ENCODE measurements around the gene DIP2B. TPM values are rescaled to one million over a fixed set of nuclear protein-coding genes. Genes with fewer than 3 reads are reported as not detected.

Gene DIP2B
- total RNA-seq, 1 donor from 2014 or later: 30.2 TPM

GRCh38 chr12:50635364-50635763 lies 130.6 kb downstream of the DIP2B start:
- Mint-ChIP-seq H3K4me3 (ENCODE audit: low read depth) (no peak overlapping the region), H3K27ac (no peak overlapping the region)
- DNase-seq (ENCODE audit: low spot score, unreplicated experiment): no peak

GRCh38 chr12:50635857-50636256 lies 131.1 kb downstream of the DIP2B start:
- H3K27me3 Mint-ChIP-seq: no peaks in the 10 kb centered on the region
- H3K4me3 Mint-ChIP-seq (ENCODE audit: low read depth): no peak overlapping the region
- no peak for DNase-seq (ENCODE audit: low spot score, unreplicated experiment)
- H3K27ac Mint-ChIP-seq: no peak overlapping the region
- no peaks in the 10 kb centered on the region for H3K9me3 Mint-ChIP-seq (ENCODE audit: low read depth)
- no peak for TF ChIP-seq CTCF (IDR thresholded peaks at IDR 0.05; ENCODE audit: unreplicated experiment)
- peaks cover 9% of the 10 kb centered on the region for H3K4me1 Mint-ChIP-seq (ENCODE audit: low read depth)
- H3K36me3 Mint-ChIP-seq (ENCODE audit: insufficient read depth): peaks cover 4% of the 10 kb centered on the region

More at GRCh38 chr12:50635364-50635763, 130.6 kb downstream of the DIP2B start:
- TF ChIP-seq CTCF (IDR thresholded peaks at IDR 0.05; ENCODE audit: unreplicated experiment): no peak
- Mint-ChIP-seq H3K36me3 (ENCODE audit: insufficient read depth) (peaks cover 5% of the 10 kb centered on the region), H3K9me3 (ENCODE audit: low read depth) (no peaks in the 10 kb centered on the region), H3K4me1 (ENCODE audit: low read depth) (peaks cover 9% of the 10 kb centered on the region), H3K27me3 (no peaks in the 10 kb centered on the region)

GRCh38 chr12:50636505-50636904 lies 131.7 kb downstream of the DIP2B start:
- peaks cover 1% of the 10 kb centered on the region for H3K36me3 Mint-ChIP-seq (ENCODE audit: insufficient read depth)
- H3K27me3 Mint-ChIP-seq: no peaks in the 10 kb centered on the region
- peaks cover 12% of the 10 kb centered on the region for H3K4me1 Mint-ChIP-seq (ENCODE audit: low read depth)

GRCh38 chr12:50637870-50638481 lies 133.2 kb downstream of the DIP2B start:
- Mint-ChIP-seq H3K27me3 (no peaks in the 10 kb centered on the region), H3K4me3 (ENCODE audit: low read depth) (no peak overlapping the region), H3K9me3 (ENCODE audit: low read depth) (no peaks in the 10 kb centered on the region), H3K27ac (no peak overlapping the region), H3K36me3 (ENCODE audit: insufficient read depth) (peaks cover 6% of the 10 kb centered on the region), H3K4me1 (ENCODE audit: low read depth) (peaks cover 19% of the 10 kb centered on the region)
- peak; percentile 70 for TF ChIP-seq CTCF (IDR thresholded peaks at IDR 0.05; ENCODE audit: unreplicated experiment)
- no peak for DNase-seq (ENCODE audit: low spot score, unreplicated experiment)

More at GRCh38 chr12:50636505-50636904, 131.7 kb downstream of the DIP2B start:
- H3K4me3 Mint-ChIP-seq (ENCODE audit: low read depth): no peak overlapping the region
- TF ChIP-seq CTCF (IDR thresholded peaks at IDR 0.05; ENCODE audit: unreplicated experiment): no peak
- H3K27ac Mint-ChIP-seq: no peak overlapping the region
- H3K9me3 Mint-ChIP-seq (ENCODE audit: low read depth): no peaks in the 10 kb centered on the region
- no peak for DNase-seq (ENCODE audit: low spot score, unreplicated experiment)

- H3K27me3 Mint-ChIP-seq: no peaks in the 10 kb centered on the region
- H3K9me3 Mint-ChIP-seq (ENCODE audit: low read depth): no peaks in the 10 kb centered on the region
- H3K27ac Mint-ChIP-seq: no peak overlapping the region
- no peak for DNase-seq (ENCODE audit: low spot score, unreplicated experiment)
- H3K4me1 Mint-ChIP-seq (ENCODE audit: low read depth): peaks cover 19% of the 10 kb centered on the region
- TF ChIP-seq CTCF (IDR thresholded peaks at IDR 0.05; ENCODE audit: unreplicated experiment): no peak
- H3K36me3 Mint-ChIP-seq (ENCODE audit: insufficient read depth): peaks cover 6% of the 10 kb centered on the region
- no peak overlapping the region for H3K4me3 Mint-ChIP-seq (ENCODE audit: low read depth)
These were observed 133.7 kb downstream of the DIP2B start for GRCh38 chr12:50638482-50638880.

Measured in progenitor cell of endocrine pancreas (in vitro differentiated cells).